Measurements from ENCODE around the gene TIMM44.
A peak's percentile ranks its signal among the peaks of the same experiment; 100 is the strongest.

The TIMM44 gene

DNA sequence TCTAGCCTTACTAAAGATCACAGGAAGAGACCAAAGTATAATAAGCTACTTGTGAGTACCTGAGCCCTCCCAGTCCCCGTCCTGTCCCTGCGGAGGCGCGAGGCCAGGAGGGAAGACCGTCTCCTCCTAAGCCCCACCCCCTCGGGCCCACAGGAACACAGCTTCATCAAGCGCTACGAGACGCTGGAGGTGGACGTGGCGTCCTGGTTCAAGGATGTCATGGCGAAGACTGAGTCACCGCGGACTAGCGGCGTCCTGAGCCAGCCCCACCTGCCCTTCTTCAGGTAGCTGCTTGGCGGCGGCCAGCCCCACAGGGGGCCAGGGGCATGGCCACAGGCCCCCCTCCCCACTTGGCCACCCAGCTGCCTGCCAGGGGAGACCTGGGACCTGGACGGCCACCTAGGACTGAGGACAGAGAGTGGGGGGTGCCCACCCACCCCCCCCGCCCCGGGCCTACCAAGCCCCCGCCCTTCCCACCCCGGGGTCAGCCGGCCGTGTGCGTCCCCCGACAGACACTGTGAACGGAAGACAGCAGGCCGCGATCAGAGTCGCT is 31.2 kb downstream of the TIMM44 start:
- no peak for DNase-seq

- no peak for DNase-seq
Observed at GRCh38 chr19:7911508-7912143, 31.8 kb downstream of the TIMM44 start.

- no peak for DNase-seq
Observed at GRCh38 chr19:7910321-7911161, 32.9 kb downstream of the TIMM44 start.

GRCh38 chr19:7909471-7910067 is 33.9 kb downstream of the TIMM44 start:
- no peak for DNase-seq

DNA sequence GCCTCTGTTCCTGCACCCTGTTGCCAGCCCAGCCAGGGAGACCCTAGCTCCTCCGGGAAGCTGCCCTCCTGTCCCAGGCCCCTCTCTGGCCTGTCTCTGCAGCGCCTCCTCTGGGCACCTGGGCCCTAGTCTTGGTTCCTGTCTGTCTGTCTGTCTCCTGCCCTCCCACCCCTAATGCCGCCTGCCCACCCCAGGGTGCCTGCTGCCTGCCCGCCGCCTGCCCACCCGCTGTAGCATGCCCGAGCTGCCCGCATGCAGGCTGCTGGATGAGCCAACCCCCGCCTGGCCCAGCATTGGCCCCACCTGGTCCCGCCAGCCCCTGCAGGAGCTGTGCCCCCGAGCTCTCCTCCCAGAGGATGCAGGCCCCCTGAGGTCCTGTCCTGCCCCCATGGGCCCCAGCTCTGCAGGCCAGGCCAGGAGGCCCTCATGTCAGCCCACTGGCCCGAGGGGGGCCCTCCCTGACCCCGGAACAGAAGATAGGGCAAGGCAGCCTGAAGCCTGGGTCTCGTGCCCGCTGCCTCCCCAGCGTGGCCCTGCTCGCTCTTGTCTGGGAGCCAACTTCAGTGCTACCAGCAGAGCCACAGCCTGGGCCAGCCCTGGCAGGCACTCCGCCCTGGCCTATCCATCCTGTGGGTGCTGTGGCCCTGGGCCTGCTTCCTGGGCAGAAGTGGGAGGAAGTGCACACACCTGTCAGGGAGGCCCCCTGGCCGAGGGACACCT is 34.6 kb downstream of the TIMM44 start:
- DNase-seq, result no peak

- no peak for DNase-seq
Observed at GRCh38 chr19:7908078-7908699, 35.3 kb downstream of the TIMM44 start.

- no peak for DNase-seq
Observed at GRCh38 chr19:7907544-7907943, 35.9 kb downstream of the TIMM44 start.

GRCh38 chr19:7907122-7907521 is 36.3 kb downstream of the TIMM44 start:
- no peak for DNase-seq

DNA sequence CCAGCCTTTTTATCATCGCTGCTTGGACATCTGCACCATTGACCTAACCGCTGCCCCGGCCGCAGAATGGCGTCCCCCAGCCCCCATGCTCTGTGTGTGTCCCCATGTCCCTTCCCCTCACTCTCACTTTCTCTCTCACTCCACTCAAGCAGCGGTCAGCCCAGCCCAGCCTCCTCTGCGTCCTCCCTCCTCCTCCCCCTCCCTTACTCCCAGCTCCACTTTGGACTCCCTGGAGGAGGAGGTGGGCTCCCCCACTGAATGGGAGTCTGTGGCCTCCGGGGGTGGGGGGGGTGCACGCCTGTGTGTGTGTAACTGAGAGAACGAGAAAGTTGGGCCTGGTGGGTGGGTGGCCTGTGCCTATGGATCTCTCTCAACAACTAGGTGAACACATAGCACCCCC is 37.6 kb downstream of the TIMM44 start:
- no peak for DNase-seq

DNA sequence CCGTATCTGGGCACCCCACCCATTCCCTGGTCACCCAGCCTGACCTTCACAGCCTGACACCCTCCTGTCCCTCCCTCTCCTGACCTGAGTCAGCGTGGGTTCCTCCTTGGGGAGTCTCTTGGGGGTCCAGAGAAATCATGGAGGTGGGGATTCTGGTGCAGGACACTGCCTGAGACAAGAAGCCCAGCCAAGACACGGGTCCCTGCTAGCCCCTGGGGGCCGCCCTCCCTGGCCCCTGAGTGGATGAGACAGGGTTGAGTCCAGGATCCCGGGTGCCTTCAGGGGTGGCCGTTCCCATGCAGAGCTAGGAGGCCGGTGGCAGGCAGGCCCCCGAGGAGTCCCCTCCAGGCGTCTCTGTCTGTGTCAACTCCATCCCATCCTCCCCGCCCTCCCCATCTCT is 38.2 kb downstream of the TIMM44 start:
- DNase-seq, result no peak

- peak; percentile 67 for DNase-seq
Observed at GRCh38 chr19:7904074-7905020, 39.1 kb downstream of the TIMM44 start.

- peak; percentile 99 for DNase-seq
Observed at GRCh38 chr19:7903244-7904073, 40.0 kb downstream of the TIMM44 start, which contains the start of gene MAP2K7. TSS of gene MAP2K7 (plus strand) at chr19:7903877. CDS start at chr19:7903945, 68 bp downstream.

DNA sequence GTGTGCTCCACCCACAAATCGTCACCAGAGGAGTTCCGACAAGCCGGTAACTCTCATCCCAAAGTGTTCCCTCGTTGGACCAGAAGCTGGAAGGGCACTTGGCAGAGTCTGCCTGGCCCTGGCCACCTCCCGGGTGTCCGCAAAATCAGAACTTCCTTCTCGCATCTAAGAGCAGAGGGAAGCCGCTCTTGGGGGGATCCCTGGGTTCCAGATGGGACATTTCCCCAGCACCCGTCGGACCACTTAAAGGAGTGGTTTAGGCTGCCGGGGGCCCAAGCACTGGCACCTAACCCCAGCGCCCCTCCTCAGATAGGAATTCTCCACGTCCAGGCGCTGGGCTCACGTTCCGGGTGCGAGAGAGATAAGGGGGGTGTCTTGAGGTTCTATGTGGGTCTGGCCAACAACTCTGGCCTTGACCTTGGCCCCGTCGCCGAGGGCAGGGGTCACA is 40.6 kb downstream of the TIMM44 start:
- no peak for DNase-seq

DNA sequence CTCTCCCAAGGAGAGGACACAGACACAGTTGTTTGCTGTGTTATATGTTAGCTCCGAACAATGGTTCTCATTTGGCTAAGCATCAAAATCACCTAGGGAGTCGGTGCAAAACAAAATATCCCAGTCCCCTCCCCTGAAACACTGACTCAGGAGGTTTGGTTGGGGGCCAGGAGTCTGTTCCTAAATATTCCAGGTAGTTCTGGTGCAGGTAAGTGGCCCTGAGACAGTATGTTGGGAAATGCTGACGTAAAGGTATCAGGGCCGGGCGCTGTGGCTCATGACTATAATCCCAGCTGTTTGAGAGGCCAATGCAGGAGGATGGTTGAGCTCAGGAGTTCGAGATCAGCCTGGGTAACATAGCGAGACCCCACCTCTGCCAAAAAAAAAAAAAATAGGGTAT is 42.1 kb downstream of the TIMM44 start:
- DNase-seq, result no peak

DNA sequence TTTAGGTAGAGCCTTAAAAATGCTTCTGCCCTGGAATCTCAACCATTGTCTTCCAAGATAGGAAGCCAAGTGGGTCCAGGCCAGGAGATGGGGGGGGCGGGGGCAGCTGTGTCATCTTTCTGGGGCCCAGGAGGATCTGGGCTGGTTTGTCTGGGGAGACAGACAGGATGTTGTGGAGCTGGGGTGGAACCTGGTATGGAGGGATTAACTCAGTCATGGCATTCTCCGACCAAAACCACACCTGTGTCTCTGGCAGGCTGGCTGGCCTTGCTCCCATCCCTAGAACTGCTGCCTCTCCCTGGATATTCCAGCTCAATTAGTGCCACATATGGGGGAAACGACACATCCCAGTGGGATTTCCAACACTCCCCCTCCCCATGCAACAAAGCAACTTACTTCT is 42.5 kb downstream of the TIMM44 start:
- no peak for DNase-seq

DNA sequence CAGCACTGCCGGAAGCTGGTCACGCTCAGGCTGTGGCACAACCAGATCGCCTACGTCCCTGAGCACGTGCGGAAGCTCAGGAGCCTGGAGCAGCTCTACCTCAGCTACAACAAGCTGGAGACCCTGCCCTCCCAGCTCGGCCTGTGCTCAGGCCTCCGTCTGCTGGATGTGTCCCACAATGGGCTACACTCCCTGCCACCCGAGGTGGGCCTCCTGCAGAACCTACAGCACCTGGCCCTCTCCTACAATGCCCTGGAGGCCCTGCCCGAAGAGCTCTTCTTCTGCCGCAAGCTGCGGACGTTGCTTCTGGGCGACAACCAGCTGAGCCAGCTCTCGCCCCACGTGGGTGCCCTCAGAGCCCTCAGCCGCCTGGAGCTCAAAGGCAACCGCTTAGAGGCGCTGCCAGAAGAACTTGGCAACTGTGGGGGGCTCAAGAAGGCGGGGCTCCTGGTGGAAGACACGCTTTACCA is 43.0 kb downstream of the TIMM44 start:
- no peak for DNase-seq

DNA sequence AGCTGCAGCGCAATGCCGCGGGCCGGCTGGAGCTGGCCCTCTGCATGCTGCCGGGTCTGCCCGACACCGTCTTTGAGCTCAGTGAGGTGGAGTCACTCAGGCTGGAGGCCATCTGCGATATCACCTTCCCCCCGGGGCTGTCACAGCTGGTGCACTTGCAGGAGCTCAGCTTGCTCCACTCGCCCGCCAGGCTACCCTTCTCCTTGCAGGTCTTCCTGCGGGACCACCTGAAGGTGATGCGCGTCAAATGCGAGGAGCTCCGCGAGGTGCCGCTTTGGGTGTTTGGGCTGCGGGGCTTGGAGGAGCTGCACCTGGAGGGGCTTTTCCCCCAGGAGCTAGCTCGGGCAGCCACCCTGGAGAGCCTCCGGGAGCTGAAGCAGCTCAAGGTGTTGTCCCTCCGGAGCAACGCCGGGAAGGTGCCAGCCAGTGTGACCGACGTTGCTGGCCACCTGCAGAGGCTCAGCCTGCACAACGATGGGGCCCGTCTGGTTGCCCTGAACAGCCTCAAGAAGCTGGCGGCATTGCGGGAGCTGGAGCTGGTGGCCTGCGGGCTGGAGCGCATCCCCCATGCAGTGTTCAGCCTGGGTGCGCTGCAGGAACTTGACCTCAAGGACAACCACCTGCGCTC is 43.6 kb downstream of the TIMM44 start:
- DNase-seq, result no peak

DNA sequence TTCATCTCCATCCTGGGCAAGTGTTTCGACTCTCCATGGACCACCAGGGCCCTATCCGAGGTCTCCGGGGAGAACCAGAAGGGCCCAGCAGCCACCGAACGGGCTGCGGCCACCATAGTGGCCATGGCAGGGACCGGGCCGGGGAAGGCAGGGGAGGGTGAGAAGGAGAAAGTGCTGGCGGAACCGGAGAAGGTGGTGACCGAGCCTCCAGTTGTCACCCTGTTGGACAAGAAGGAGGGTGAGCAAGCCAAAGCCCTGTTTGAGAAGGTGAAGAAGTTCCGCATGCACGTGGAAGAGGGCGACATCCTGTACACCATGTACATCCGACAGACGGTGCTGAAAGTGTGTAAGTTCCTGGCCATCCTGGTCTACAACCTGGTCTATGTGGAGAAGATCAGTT is 44.5 kb downstream of the TIMM44 start:
- no peak for DNase-seq

DNA sequence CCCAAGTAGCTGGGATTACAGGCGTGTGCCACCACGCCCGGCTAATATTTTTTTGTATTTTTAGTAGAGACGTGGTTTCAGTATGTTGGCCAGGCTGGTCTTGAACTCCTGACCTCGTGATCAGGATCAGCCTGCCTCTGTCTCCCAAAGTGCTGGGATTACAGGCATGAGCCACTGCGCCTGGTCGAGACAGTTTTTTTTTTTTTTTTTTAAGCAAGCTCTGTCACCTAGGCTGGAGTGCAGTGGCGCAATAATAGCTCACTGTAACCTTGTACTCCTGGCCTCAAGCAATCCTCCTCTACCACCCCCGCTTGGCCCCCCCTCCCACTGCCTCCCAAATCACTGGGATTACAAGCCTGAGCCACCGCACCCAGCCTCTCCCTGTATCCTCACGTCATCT is 46.2 kb downstream of the TIMM44 start:
- DNase-seq, result no peak

DNA sequence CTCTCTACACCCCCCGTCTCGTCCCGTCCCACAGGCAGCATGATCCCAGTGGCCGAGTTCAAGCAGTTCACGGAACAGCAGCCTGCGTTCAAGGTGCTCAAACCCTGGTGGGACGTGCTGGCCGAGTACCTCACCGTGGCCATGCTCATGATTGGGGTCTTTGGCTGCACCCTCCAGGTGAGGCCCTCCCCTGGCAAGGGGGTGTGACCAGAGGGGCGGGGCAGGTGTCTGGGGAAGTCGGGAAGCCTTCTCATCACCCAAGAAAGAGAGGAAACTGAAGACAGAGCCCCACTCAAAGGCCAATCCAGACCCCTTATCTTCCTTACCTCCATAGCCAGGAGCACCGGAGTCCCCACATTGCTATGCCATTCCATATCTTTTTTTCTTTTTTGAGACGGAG is 47.9 kb downstream of the TIMM44 start:
- no peak for DNase-seq
